CD14-positive monocyte (primary cell): ENCODE measurements around the gene ABCF3. TPM values are rescaled to one million over a fixed set of nuclear protein-coding genes. Genes with fewer than 3 reads are reported as not detected.
A peak's percentile ranks its signal among the peaks of the same experiment; 100 is the strongest.

Source experiments
- DNase-seq, 3 donors: peaks; one replicate each; pipeline ENCODE4 v3.0.0-alpha.2; 2011 to 2022
- H2AFZ ChIP-seq: 2 replicates; pipeline ENCODE4 v1.6.0; 2012; ENCODE audit warnings: mild to moderate bottlenecking, low read depth, low read length, inconsistent platforms; ENCODE audit not compliant: insufficient read depth, poor library complexity, severe bottlenecking
- H3K27ac ChIP-seq, 2 donors: 1 replicate in 1 of 2; 2 replicates in 1 of 2; pipeline ENCODE4 v1.5.1; 2012 to 2013; ENCODE audit warnings: low read length in 2 of 2, control low read depth in 1 of 2, inconsistent platforms in 1 of 2, low read depth in 1 of 2, mild to moderate bottlenecking in 1 of 2
- H3K27me3 ChIP-seq, 2 donors: one replicate each; pipeline versions ENCODE4 v1.6.0 to v1.6.1; 2011 to 2013; ENCODE audit warnings: low read length in 2 of 2; ENCODE audit not compliant: control insufficient read depth in 2 of 2, insufficient read depth in 2 of 2
- H3K36me3 ChIP-seq, 2 donors: replicated peaks in 1 of 2; 1 replicate in 1 of 2; 2 replicates in 1 of 2; pipeline versions ENCODE4 v1.5.1 to v1.6.1; 2012 to 2013; ENCODE audit warnings: low read length in 2 of 2, control low read depth in 1 of 2, inconsistent platforms in 1 of 2, mild to moderate bottlenecking in 1 of 2; ENCODE audit not compliant: insufficient read depth in 2 of 2, control insufficient read depth in 1 of 2
- H3K4me1 ChIP-seq, 2 donors: 1 replicate in 1 of 2; 2 replicates in 1 of 2; pipeline versions ENCODE4 v1.5.1 to v1.6.1; 2012 to 2013; ENCODE audit warnings: low read length in 2 of 2, control low read depth in 1 of 2, inconsistent platforms in 1 of 2, mild to moderate bottlenecking in 1 of 2, moderate library complexity in 1 of 2; ENCODE audit not compliant: insufficient read depth in 2 of 2, control insufficient read depth in 1 of 2
- H3K4me2 ChIP-seq: replicated peaks from 2 replicates; pipeline ENCODE3; 2012; ENCODE audit warnings: low read length, moderate library complexity, mild to moderate bottlenecking; ENCODE audit not compliant: poor library complexity, severe bottlenecking; ENCODE audit errors: extremely low read depth
- H3K4me3 ChIP-seq, 3 experiments: fragments of 200-600 bp in 1 of 3; sonication (generic) in 1 of 3; replicated peaks in 1 of 3; 1 replicate in 2 of 3; 2 replicates in 1 of 3; pipeline ENCODE4 v1.5.1; 2011 to 2013; ENCODE audit warnings: low read length in 3 of 3, mild to moderate bottlenecking in 3 of 3, control low read depth in 2 of 3, low read depth in 2 of 3, inconsistent platforms in 1 of 3, moderate library complexity in 1 of 3
- H3K79me2 ChIP-seq: 2 replicates; pipeline ENCODE4 v1.6.0; 2012; ENCODE audit warnings: mild to moderate bottlenecking, control low read depth, inconsistent platforms, low read length, moderate library complexity; ENCODE audit not compliant: insufficient read depth
- H3K9ac ChIP-seq: 2 replicates; pipeline ENCODE4 v1.6.0; 2017; ENCODE audit warnings: low read length, mild to moderate bottlenecking; ENCODE audit not compliant: insufficient read depth, poor library complexity, severe bottlenecking
- H3K9me3 ChIP-seq, 2 donors: replicated peaks in 1 of 2; 1 replicate in 1 of 2; 2 replicates in 1 of 2; pipeline versions ENCODE4 v1.5.1 to v1.6.1; 2012 to 2013; ENCODE audit warnings: low read length in 2 of 2, control low read depth in 1 of 2; ENCODE audit not compliant: control insufficient read depth in 1 of 2, insufficient read depth in 1 of 2
- H4K20me1 ChIP-seq: 2 replicates; pipeline ENCODE4 v1.6.0; 2012; ENCODE audit warnings: mild to moderate bottlenecking, low read length, control low read depth, moderate library complexity; ENCODE audit not compliant: insufficient read depth
- H3K27ac Mint-ChIP-seq, 7 donors: one replicate each; pipeline ENCODE4 v1.8.0; 2020; ENCODE audit warnings: mild to moderate bottlenecking in 7 of 7, mixed read lengths in 7 of 7, moderate library complexity in 6 of 7, inconsistent platforms in 2 of 7
- H3K27me3 Mint-ChIP-seq, 3 donors: one replicate each; pipeline ENCODE4 v1.8.0; 2021 to 2022; ENCODE audit warnings: low read depth in 3 of 3, mild to moderate bottlenecking in 3 of 3, mixed read lengths in 3 of 3, moderate library complexity in 3 of 3, inconsistent platforms in 1 of 3
- H3K36me3 Mint-ChIP-seq, 2 donors: one replicate each; pipeline ENCODE4 v1.8.0; 2020; ENCODE audit warnings: mixed read lengths in 2 of 2, inconsistent platforms in 1 of 2, mild to moderate bottlenecking in 1 of 2
- H3K4me1 Mint-ChIP-seq: one replicate; pipeline ENCODE4 v1.8.0; 2020; ENCODE audit warnings: mild to moderate bottlenecking, mixed read lengths
- H3K4me3 Mint-ChIP-seq, 2 donors: one replicate each; pipeline ENCODE4 v1.8.0; 2020; ENCODE audit warnings: mild to moderate bottlenecking in 2 of 2, mixed read lengths in 2 of 2, moderate library complexity in 1 of 2
- H3K9me3 Mint-ChIP-seq, 7 donors: one replicate each; pipeline ENCODE4 v1.8.0; 2020 to 2022; ENCODE audit warnings: mixed read lengths in 7 of 7, mild to moderate bottlenecking in 6 of 7, moderate library complexity in 6 of 7, inconsistent platforms in 2 of 7
- CTCF ChIP-seq: fragments of 200-600 bp; IDR thresholded peaks from one replicate; pipeline ENCODE4 v1.8.0; 2022; ENCODE audit warnings: antibody characterized with exemption, mild to moderate bottlenecking
- WGBS: methylation state at CpG from one replicate; pipeline ENCODE4 v1.1.5; 2013; ENCODE audit warnings: missing lambda C conversion rate; ENCODE audit not compliant: insufficient coverage; 5-methylcytosine and 5-hydroxymethylcytosine counted together
- intact Hi-C, 2 donors: fragments of 100-400 bp; cut with micrococcal nuclease; formaldehyde crosslinking; loops; one replicate each; pipeline versions ENCODE4 v1.15.0 to v1.15.1; 2023
- polyA plus RNA-seq, 3 donors: library from polyadenylated mRNA; depleted of rRNA in 1 of 3; unstranded in 2 of 3; stranded (reverse) in 1 of 3; fragments of 300-500 nt in 2 of 3; fragments of >200 nt in 1 of 3; fragmentation: Illumina TruSeq in 2 of 3; gene quantifications; 1 replicate in 2 of 3; 2 replicates in 1 of 3; pipeline ENCODE4 v1.2.3, GENCODE V29; 2012 to 2021

Gene ABCF3
- polyA plus RNA-seq, 3 donors = 13.5 to 74.8 (median 13.9) TPM

DNA sequence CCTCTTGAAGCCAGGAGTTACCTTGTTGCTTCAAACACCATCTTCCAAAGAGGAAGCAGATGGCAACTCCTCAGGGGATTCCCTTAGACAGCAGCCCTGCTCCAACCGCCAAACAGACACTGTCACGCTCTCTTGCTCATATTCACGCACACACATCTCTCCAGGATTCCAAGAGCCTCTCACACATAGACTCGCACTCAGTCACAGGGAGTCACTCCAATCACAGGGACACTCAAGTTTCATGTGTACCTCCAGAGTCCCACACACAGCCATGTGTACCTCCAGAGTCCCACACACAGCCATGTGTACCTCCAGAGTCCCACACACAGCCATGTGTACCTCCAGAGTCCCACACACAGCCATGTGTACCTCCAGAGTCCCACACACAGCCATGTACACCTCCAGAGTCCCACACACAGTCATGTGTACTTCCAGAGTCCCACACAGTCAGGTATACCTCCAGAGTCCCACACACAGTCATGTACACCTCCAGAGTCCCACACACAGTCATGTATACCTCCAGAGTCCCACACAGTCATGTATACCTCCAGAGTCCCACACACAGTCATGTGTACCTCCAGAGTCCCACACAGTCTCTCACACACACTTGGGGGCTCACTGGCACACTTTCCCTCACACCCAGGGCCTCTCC is 49.5 kb downstream of the ABCF3 start:
- H3K4me3 Mint-ChIP-seq = peak overlapping the region in 1 of 2 donors; percentile 53
- DNase-seq = no peak
- no peak overlapping the region for H3K4me3 ChIP-seq
- peaks cover 0 to 7% (median 4%) of the 10 kb centered on the region in 7 donors for H3K9me3 Mint-ChIP-seq
- no peak overlapping the region for H3K4me2 ChIP-seq
- H3K79me2 ChIP-seq = no peaks in the 10 kb centered on the region
- H3K36me3 ChIP-seq = no peaks in the 10 kb centered on the region
- WGBS = 70% methylated on average over 4 of the region's 4 CpGs
- no peak overlapping the region for H3K27ac ChIP-seq
- H3K27me3 ChIP-seq = peaks cover 22 to 29% of the 10 kb centered on the region in 2 donors
- no peaks in the 10 kb centered on the region for H4K20me1 ChIP-seq
- peaks cover 28 to 38% (median 32%) of the 10 kb centered on the region in 3 donors for H3K27me3 Mint-ChIP-seq
- no peak overlapping the region for H3K27ac Mint-ChIP-seq
- intact Hi-C loops = no loop called here
- peaks cover 0 to 9% of the 10 kb centered on the region in 2 donors for H3K9me3 ChIP-seq
- H2AFZ ChIP-seq = no peak overlapping the region
- no peaks in the 10 kb centered on the region for H3K4me1 ChIP-seq
- H3K36me3 Mint-ChIP-seq = no peaks in the 10 kb centered on the region
- H3K9ac ChIP-seq = no peak overlapping the region
- peaks cover 4% of the 10 kb centered on the region for H3K4me1 Mint-ChIP-seq
- TF ChIP-seq CTCF = no peak

DNA sequence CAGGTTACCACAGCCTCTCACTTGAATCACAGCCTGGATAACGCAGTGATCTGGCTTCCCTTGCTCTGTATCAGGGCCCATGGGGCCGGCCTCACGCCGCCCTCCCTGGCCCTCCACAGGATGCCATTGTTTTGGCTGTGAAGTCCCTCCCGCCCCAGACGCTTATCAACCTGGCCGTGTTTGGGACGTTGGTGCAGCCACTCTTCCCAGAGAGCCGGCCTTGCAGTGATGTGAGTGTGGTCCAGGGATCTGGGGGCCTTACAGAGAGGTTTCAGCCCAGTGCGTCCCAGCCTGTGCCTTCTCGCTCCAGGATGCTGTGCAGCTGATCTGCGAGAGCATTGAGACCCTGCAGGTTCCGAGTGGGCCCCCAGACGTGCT is 50.0 kb downstream of the ABCF3 start:
- intact Hi-C loops = no loop called here
- Mint-ChIP-seq H3K4me1 (peaks cover 2% of the 10 kb centered on the region), H3K36me3 (no peaks in the 10 kb centered on the region), H3K27me3 (peaks cover 26 to 36% (median 29%) of the 10 kb centered on the region in 3 donors), H3K9me3 (peaks cover 0 to 5% (median 2%) of the 10 kb centered on the region in 7 donors), H3K4me3 (peak overlapping the region in 1 of 2 donors; percentile 53), H3K27ac (no peak overlapping the region)
- no peaks in the 10 kb centered on the region for H3K4me1 ChIP-seq
- H3K4me2 ChIP-seq = no peak overlapping the region
- peaks cover 18 to 26% of the 10 kb centered on the region in 2 donors for H3K27me3 ChIP-seq
- no peak overlapping the region for H3K9ac ChIP-seq
- no peak overlapping the region for H3K27ac ChIP-seq
- no peak for DNase-seq
- no peaks in the 10 kb centered on the region for H3K79me2 ChIP-seq
- H3K36me3 ChIP-seq = no peaks in the 10 kb centered on the region
- H3K4me3 ChIP-seq = no peak overlapping the region
- no peaks in the 10 kb centered on the region for H4K20me1 ChIP-seq
- no peak overlapping the region for H2AFZ ChIP-seq
- TF ChIP-seq CTCF = no peak
- 91% methylated on average over 14 of the region's 14 CpGs for WGBS
- H3K9me3 ChIP-seq = peaks cover 0 to 9% of the 10 kb centered on the region in 2 donors
